Fibroblast of pulmonary artery (primary cell): ENCODE measurements around the gene TMCC3.

ENCODE experiments used
- DNase-seq: peaks from one replicate; pipeline ENCODE4 v3.0.0-alpha.2; 2010; ENCODE audit warnings: low read depth
- H3K4me3 ChIP-seq: replicated peaks from 2 replicates; pipeline ENCODE4 v1.5.1; 2011; ENCODE audit warnings: low read depth, mild to moderate bottlenecking, control low read depth, low read length, moderate library complexity
- TF ChIP-seq, protein P1 (sequence below): IDR thresholded peaks from 2 replicates; pipeline ENCODE4 v1.5.1; 2011; ENCODE audit warnings: mild to moderate bottlenecking, control low read depth, low read length, inconsistent platforms; ENCODE audit errors: missing control alignments

Gene TMCC3

DNA sequence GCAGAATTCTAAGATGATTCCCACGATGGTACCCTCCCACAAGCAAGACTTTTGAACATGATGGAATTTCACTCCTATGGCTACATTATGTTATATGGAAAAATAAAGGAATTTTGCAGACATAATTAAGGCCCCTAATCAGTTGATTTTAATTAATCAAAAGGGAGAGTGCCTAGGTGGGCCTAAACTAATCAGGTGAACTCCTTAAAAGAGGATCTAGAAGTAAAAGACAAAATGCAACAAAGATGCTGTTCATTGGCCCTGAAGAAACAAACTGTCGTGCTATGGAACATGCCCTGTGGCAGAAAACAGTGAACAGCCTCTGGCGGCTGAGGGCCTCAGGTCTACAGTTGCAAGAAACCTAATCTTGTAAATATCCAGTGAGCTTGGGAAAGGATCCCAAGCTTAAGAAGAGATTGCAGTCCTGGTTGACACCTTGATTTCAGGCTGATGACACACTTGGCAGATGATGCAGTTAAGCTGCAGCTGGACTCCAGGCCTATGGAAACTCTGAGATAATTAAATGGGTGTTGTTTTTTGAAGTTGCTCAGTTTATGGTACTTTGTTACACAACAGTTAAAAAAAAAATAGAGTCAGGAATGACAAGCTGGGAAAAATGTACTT, 13.8 kb downstream of the TMCC3 start:
- no peak overlapping the region for H3K4me3 ChIP-seq
- DNase-seq: peak; percentile 19
- TF ChIP-seq, protein P1, sequence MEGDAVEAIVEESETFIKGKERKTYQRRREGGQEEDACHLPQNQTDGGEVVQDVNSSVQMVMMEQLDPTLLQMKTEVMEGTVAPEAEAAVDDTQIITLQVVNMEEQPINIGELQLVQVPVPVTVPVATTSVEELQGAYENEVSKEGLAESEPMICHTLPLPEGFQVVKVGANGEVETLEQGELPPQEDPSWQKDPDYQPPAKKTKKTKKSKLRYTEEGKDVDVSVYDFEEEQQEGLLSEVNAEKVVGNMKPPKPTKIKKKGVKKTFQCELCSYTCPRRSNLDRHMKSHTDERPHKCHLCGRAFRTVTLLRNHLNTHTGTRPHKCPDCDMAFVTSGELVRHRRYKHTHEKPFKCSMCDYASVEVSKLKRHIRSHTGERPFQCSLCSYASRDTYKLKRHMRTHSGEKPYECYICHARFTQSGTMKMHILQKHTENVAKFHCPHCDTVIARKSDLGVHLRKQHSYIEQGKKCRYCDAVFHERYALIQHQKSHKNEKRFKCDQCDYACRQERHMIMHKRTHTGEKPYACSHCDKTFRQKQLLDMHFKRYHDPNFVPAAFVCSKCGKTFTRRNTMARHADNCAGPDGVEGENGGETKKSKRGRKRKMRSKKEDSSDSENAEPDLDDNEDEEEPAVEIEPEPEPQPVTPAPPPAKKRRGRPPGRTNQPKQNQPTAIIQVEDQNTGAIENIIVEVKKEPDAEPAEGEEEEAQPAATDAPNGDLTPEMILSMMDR: no peak

DNA sequence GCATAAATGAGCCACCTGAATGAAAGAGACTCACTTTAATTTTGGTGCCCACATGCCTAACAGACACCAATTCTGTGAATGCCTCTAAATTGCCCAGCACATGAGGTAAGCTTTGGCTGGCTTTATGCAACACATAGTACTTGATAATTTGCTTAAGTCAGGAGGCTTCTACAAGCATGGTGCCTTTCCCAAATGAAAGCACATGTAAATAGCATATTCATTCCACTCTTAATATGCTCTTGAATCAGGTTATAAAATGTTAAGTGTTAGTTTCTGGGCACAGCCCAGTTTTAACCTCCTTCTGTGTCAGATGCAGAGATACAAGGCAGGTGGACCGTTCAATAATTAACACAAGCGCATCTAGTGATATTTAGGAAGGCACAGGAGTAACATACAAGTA, 15.6 kb downstream of the TMCC3 start:
- TF ChIP-seq, protein P1: no peak

DNA sequence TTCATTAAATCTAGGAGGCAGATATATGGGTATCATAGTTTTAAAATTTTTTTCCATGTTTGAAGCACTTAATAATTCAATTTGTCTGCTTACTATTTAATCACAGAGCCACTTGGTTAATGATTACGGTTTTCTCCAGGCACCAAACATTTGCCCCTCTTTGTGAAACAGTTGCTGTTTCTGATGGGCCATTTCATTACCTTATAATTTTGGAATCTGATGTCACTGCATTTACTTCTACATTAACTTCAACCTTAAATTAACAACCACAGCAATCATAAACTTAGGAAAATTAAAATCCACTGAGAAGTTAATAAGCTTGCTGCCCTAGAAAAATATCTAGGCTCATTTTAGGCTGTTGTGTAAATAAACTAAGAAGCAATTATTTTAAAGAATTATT, 17.0 kb downstream of the TMCC3 start:
- TF ChIP-seq, protein P1: no peak
- no peak overlapping the region for H3K4me3 ChIP-seq
- DNase-seq: no peak

More for the DNA sequence above, 15.6 kb downstream of the TMCC3 start:
- DNase-seq: no peak
- no peak overlapping the region for H3K4me3 ChIP-seq

DNA sequence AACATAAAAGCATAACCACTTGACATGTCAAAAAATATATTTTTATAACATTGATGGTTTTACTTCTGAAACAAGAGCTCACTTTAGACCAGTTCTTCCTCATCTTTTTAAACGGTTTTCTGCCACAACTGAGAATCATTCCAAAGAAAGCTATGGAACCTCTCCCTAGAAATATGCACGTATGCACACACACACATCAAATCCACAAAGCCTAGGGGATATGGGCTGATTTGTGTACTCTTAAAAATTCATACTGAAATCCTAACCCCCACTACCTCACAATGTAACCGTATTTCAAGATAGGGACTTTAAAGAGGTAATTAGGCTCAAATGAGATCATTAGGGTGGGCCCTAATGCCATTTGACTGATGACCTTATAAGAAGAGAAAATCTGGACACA, 19.3 kb downstream of the TMCC3 start:
- DNase-seq: no peak
- no peak overlapping the region for H3K4me3 ChIP-seq
- TF ChIP-seq, protein P1: no peak

DNA sequence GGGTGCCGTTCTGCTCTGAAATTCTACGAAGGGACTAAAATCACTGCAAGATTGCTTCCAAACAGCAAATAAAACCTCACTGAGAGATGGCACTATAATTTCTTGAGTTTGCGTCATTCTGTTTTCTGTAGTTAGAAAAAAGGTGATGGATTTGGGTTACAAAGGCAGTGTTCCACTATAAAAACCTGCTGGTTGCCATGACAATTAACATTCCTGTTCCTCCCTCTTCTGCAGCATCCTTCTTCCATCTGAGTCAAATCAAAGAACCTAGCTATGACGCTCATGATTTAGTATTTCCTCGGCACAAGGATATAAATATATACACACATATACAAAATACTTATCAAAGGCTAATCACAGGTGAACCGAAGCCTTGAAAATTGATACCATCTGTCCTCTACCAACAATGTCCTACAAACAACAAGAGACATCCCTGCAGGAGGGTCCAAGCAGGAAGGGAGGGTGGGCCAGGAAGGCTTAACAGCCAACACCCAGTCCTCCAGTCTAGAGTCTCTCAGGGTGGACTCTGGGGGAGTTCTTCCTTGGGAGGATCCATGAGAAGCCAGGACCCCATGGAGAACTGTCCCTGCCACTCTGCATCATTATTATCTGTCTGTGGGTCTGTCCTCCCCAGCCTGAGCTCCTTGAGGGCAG, 21.4 kb downstream of the TMCC3 start:
- no peak overlapping the region for H3K4me3 ChIP-seq
- TF ChIP-seq, protein P1: no peak

DNA sequence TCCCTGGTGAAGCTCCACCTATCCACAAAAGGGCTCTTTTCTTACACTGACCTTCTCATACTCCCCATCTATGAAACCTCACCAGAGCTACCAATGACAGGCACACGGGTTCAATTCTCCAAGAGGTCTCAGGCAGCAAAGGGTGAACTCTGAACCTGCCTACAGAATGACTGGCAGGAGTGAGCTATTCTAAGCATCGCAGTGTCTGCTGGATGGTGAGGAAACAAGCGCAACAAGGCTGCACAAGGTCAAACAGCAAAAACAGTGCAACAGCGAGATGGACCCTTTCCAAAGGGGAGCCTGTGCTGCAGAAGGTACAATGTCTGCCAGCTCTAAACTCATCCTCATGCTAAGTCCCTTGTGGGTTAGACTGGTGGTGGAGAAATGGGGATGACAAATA, 22.0 kb downstream of the TMCC3 start:
- H3K4me3 ChIP-seq: no peak overlapping the region
- DNase-seq: no peak
- TF ChIP-seq, protein P1: no peak

More for the DNA sequence above, 21.4 kb downstream of the TMCC3 start:
- DNase-seq: no peak

DNA sequence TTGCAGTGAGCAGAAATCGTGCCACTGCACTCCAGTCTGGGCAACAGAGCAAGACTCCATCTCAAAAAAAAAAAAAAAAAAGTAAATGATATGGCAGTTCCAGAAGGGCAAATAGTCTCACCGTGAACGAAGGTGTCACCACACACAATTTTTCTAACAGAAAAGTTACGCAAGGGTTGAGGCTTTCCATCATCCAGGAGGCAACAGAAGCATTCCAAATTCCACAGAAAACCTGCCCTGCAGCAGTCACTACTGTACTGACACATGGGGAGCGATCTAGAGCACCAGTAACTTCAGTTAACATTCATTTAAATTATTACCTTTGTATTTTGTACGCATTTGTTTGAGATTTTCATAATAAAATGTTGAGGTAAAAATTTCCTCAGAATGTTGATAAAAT, 24.8 kb downstream of the TMCC3 start:
- TF ChIP-seq, protein P1: no peak
- no peak for DNase-seq
- no peak overlapping the region for H3K4me3 ChIP-seq
